ENCODE results near the gene MAST4. TPM values are rescaled to one million over a fixed set of nuclear protein-coding genes. Genes with fewer than 3 reads are reported as not detected.

The MAST4 gene
- total RNA-seq, 1 donor from 2014 or later: 19.1 TPM

DNA sequence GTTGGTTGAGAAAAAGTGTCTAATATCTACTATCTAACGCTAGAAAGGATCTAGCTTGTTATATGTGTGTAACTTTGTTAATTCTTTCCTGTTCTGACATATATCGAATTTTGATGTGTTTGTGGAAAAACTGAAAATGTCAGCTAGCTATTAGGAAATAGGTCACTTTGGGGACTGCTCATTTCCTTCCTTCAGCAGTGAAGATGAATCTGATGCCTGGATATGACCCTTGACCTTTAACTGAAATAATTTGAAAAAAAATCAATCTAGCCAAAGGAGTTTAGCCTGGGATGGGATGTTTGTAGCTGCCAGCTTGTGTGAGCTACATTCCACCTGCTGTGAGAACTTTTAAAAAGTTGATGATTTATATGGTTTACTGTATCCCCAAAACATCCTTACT is 533.6 kb downstream of the MAST4 start:
- H3K36me3 ChIP-seq (ENCODE audit: control insufficient read depth, insufficient read depth, low read length): no peaks in the 10 kb centered on the region
- H3K27me3 ChIP-seq (ENCODE audit: control insufficient read depth, insufficient read depth, low read length): no peaks in the 10 kb centered on the region
- H3K4me3 ChIP-seq (ENCODE audit: low read depth, low read length): no peak overlapping the region
- no peak for DNase-seq (ENCODE audit: low read depth)
- TF ChIP-seq CTCF (IDR thresholded peaks at IDR 0.05; ENCODE audit: insufficient read depth, low read length, poor library complexity, severe bottlenecking): no peak

DNA sequence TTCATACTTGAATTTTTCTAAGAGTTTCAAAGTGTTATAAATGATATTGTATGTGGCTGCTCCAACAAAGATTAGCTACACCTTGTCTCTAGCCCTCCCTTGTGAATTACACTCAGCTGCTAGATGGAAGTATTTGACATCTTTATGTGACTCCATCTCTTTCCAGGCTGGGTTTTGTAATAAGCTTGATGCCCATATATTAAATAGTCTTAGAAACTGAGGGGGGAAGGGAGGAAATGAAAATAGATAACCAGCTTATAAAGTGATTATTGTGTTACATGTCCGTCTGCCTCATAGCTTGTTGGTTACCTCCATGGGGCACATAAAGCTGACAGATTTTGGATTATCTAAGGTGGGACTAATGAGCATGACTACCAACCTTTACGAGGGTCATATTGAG is 537.0 kb downstream of the MAST4 start:
- Histone ChIP-seq H3K27me3 (ENCODE audit: control insufficient read depth, insufficient read depth, low read length) (no peaks in the 10 kb centered on the region), H3K36me3 (ENCODE audit: control insufficient read depth, insufficient read depth, low read length) (peaks cover 1% of the 10 kb centered on the region), H3K4me3 (ENCODE audit: low read depth, low read length) (no peak overlapping the region)
- no peak for TF ChIP-seq CTCF (IDR thresholded peaks at IDR 0.05; ENCODE audit: insufficient read depth, low read length, poor library complexity, severe bottlenecking)
- DNase-seq (ENCODE audit: low read depth): no peak

DNA sequence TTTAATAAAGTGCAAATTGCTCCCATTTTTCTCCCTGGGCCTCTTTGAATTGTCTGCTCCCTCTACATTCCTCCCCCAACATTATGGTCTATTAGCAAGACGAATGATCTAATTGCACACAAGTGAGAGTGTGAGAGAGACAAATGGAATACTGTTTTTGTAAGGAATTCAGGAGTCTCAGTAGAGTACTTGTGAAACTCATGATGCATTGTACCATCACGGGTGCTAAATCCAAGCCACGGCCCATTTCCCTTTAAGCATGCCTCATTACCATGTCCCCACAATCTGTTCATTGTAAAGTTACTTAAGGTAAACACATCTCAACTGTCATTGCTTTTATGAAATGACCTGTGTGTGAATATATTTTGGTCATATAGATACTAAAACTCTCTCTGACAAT is 537.6 kb downstream of the MAST4 start:
- Histone ChIP-seq H3K27me3 (ENCODE audit: control insufficient read depth, insufficient read depth, low read length) (no peaks in the 10 kb centered on the region), H3K36me3 (ENCODE audit: control insufficient read depth, insufficient read depth, low read length) (peaks cover 1% of the 10 kb centered on the region), H3K4me3 (ENCODE audit: low read depth, low read length) (no peak overlapping the region)
- DNase-seq (ENCODE audit: low read depth): no peak
- TF ChIP-seq CTCF (IDR thresholded peaks at IDR 0.05; ENCODE audit: insufficient read depth, low read length, poor library complexity, severe bottlenecking): no peak

DNA sequence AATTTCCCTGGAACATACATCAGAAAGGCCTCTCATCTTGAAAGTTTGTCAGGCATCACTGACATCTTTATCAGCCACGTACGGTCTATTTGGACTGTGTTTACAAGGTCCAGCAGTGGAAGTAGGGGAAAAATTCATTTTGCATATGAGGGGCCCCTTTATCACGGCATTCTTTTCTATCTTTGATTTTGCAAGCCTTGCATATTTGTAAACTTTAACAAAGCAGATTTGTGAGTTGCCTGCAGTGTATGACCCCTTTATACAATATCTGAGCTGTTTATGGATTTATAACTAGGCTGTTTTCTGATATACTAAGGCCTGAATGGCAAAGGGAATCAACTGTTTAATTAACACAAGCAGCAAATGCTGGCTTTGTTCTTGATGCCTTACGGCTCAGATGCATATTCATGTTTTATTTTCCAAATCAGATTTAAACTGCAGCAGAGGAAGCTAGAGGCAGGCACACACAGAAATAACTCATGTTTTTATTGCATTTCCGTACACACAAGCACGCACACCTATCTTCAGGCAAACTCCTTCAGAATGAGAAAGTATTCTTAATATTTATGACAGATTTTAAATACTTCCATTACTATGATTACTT is 539.3 kb downstream of the MAST4 start:
- peaks cover 1% of the 10 kb centered on the region for H3K36me3 ChIP-seq (ENCODE audit: control insufficient read depth, insufficient read depth, low read length)

DNA sequence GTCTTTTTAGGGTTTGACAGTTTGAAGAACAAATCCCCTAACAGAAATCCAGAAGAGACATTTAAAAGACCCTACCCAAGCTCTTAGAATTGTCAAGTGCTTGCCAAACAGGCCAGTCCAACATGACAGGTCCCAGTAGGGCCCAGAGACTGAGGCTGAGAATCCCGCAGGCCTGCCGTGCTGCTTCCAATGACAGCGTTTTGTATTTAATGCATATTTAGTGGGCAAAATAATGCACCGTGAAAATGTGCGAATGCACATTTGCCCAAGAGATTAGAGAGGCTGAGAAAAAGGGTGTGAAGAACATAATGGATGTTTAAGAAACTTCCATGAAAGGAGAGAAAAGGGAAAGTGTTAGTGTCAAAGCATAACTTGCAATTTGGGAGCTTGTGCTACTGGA is 542.8 kb downstream of the MAST4 start:
- peaks cover 1% of the 10 kb centered on the region for H3K36me3 ChIP-seq (ENCODE audit: control insufficient read depth, insufficient read depth, low read length)
- no peak overlapping the region for H3K4me3 ChIP-seq (ENCODE audit: low read depth, low read length)
- DNase-seq (ENCODE audit: low read depth): no peak
- H3K27me3 ChIP-seq (ENCODE audit: control insufficient read depth, insufficient read depth, low read length): no peaks in the 10 kb centered on the region
- no peak for TF ChIP-seq CTCF (IDR thresholded peaks at IDR 0.05; ENCODE audit: insufficient read depth, low read length, poor library complexity, severe bottlenecking)

More for the DNA sequence above, 539.3 kb downstream of the MAST4 start:
- no peak for DNase-seq (ENCODE audit: low read depth)
- Histone ChIP-seq H3K27me3 (ENCODE audit: control insufficient read depth, insufficient read depth, low read length) (no peaks in the 10 kb centered on the region), H3K4me3 (ENCODE audit: low read depth, low read length) (no peak overlapping the region)
- no peak for TF ChIP-seq CTCF (IDR thresholded peaks at IDR 0.05; ENCODE audit: insufficient read depth, low read length, poor library complexity, severe bottlenecking)

GRCh38 chr5:67140413-67140812 is 544.2 kb downstream of the MAST4 start:
- no peak for TF ChIP-seq CTCF (IDR thresholded peaks at IDR 0.05; ENCODE audit: insufficient read depth, low read length, poor library complexity, severe bottlenecking)
- Histone ChIP-seq H3K27me3 (ENCODE audit: control insufficient read depth, insufficient read depth, low read length) (no peaks in the 10 kb centered on the region), H3K36me3 (ENCODE audit: control insufficient read depth, insufficient read depth, low read length) (peaks cover 1% of the 10 kb centered on the region), H3K4me3 (ENCODE audit: low read depth, low read length) (no peak overlapping the region)
- no peak for DNase-seq (ENCODE audit: low read depth)

Data from kidney epithelial cell (primary cell).